Urinary bladder (tissue), 4 donors: ENCODE measurements around the gene DLG1. TPM values are rescaled to one million over a fixed set of nuclear protein-coding genes. Genes with fewer than 3 reads are reported as not detected.

Experiments
- DNase-seq: peaks from one replicate; pipeline ENCODE4 v3.0.0-alpha.2; 2015; ENCODE audit errors: extremely low spot score
- H3K27ac ChIP-seq: one replicate; pipeline ENCODE4 v1.5.1; 2013; ENCODE audit warnings: low read depth, mild to moderate bottlenecking, moderate library complexity
- H3K36me3 ChIP-seq: one replicate; pipeline ENCODE4 v1.6.1; 2013; ENCODE audit warnings: mild to moderate bottlenecking, moderate library complexity; ENCODE audit not compliant: insufficient read depth
- H3K4me1 ChIP-seq: one replicate; pipeline ENCODE4 v1.6.1; 2013; ENCODE audit warnings: mild to moderate bottlenecking, moderate library complexity; ENCODE audit not compliant: insufficient read depth
- H3K4me3 ChIP-seq: one replicate; pipeline ENCODE4 v1.5.1; 2013; ENCODE audit warnings: low read depth, low read length
- WGBS: extraction: QIAGEN DNeasy Blood & Tissue Kit; methylation state at CpG from one replicate; pipeline ENCODE4 v1.1.7; 2013; 5-methylcytosine and 5-hydroxymethylcytosine counted together
- polyA plus RNA-seq: library from polyadenylated mRNA; stranded (reverse); fragments of 200-250 nt; gene quantifications from one replicate; pipeline ENCODE4 v1.2.3, GENCODE V29; 2013
- total RNA-seq: library from RNA; depleted of rRNA; stranded (reverse); fragments of >200 nt; gene quantifications from one replicate; pipeline ENCODE4 v1.2.3, GENCODE V29; 2014
- donor health status: healthy with polysubstance abuse.
- donor health status: healthy.

DLG1 gene
- total and polyA plus RNA-seq, 2 donors, result 27.5 to 163 TPM

- no peak overlapping the region for H3K27ac ChIP-seq
- H3K4me1 ChIP-seq, result no peaks in the 10 kb centered on the region
- 87% methylated on average over 7 of the region's 7 CpGs for WGBS
- H3K36me3 ChIP-seq, result no peaks in the 10 kb centered on the region
- no peak for DNase-seq
- H3K4me3 ChIP-seq, result no peak overlapping the region
Observed at GRCh38 chr3:197306374-197307086, 8.1 kb upstream of the DLG1 start.

DNA sequence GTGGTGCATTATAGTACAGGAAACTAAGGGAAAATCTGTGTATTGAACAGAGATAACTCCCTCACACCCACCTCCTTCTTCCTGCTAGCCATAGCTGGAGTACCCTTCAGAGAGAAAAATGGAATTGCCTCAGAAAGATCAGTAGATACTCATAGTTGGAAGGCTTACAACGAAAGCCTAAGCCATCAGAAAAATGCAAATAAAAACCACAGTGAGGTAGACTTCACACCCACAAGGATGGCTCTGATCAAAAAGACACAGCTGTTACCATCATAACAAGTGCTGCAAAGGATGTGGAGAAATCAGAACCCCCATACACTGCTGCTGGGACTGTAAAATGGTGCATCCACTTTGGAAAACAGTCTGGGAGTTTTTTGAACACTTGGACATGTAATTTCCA, 7.4 kb upstream of the DLG1 start:
- Histone ChIP-seq H3K4me3 (no peak overlapping the region), H3K36me3 (no peaks in the 10 kb centered on the region), H3K27ac (no peak overlapping the region), H3K4me1 (no peaks in the 10 kb centered on the region)
- 36% methylated on average over 1 of the region's 1 CpG for WGBS
- no peak for DNase-seq

DNA sequence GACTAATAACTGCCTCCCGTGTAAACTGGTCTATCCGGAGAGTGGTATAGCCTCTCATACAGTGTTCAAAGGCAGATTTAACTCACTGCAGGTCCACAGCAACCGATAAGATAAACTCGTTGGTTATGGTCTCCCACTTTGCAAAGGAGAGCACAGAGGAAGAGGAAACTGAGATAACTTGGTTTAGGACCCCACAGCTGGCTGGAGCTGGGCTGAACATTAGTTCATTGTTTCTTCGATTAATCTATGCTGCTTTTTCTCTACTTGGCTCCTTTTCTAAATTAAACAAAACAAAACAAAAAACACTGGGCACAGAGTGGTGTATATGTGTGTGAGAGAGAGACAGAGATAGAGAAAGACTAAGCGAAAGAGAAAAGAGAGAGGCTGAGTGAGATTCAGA, 5.0 kb upstream of the DLG1 start:
- no peak for DNase-seq
- Histone ChIP-seq H3K4me1 (no peaks in the 10 kb centered on the region), H3K36me3 (no peaks in the 10 kb centered on the region), H3K27ac (no peak overlapping the region), H3K4me3 (no peak overlapping the region)
- WGBS, result 78% methylated on average over 6 of the region's 6 CpGs

- H3K4me1 ChIP-seq, result no peaks in the 10 kb centered on the region
- no peak for DNase-seq
- WGBS, result 83% methylated on average over 3 of the region's 3 CpGs
- H3K27ac ChIP-seq, result no peak overlapping the region
- H3K4me3 ChIP-seq, result no peak overlapping the region
- no peaks in the 10 kb centered on the region for H3K36me3 ChIP-seq
Observed at GRCh38 chr3:197302696-197303341, 4.4 kb upstream of the DLG1 start.

DNA sequence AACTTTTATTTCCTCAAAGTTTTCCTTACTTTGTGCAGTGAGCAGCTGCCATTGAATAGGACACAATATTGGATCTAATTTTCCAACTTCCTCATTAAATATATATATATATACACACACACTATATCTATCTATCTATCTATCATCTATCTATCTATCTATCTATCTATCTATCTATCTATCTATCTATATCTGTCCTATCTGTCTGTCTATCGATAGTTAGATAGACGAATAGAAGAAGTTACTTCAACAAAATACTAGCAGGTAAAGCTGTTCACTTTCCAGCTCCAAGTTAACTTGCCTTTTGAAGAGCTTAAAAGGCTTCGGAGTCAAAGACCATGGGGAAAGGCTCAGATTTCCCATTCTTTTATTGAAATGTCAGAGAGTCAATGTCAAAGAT, 3.6 kb upstream of the DLG1 start:
- Histone ChIP-seq H3K4me1 (no peaks in the 10 kb centered on the region), H3K4me3 (no peak overlapping the region), H3K36me3 (no peaks in the 10 kb centered on the region), H3K27ac (no peak overlapping the region)
- WGBS, result 93% methylated on average over 3 of the region's 3 CpGs
- DNase-seq, result no peak

- no peaks in the 10 kb centered on the region for H3K36me3 ChIP-seq
- no peak for DNase-seq
- no peak overlapping the region for H3K27ac ChIP-seq
- no peak overlapping the region for H3K4me3 ChIP-seq
- 79% methylated on average over 7 of the region's 7 CpGs for WGBS
- no peaks in the 10 kb centered on the region for H3K4me1 ChIP-seq
Observed at GRCh38 chr3:197300361-197300760, 1.9 kb upstream of the DLG1 start.

GRCh38 chr3:197298945-197299854, 788 bp upstream of the DLG1 start:
- WGBS, result 10% methylated on average over 42 of the region's 42 CpGs
- Histone ChIP-seq H3K4me3 (peak overlapping the region; percentile 97), H3K4me1 (no peaks in the 10 kb centered on the region), H3K27ac (no peak overlapping the region), H3K36me3 (peaks cover 1% of the 10 kb centered on the region)
- no peak for DNase-seq

DNA sequence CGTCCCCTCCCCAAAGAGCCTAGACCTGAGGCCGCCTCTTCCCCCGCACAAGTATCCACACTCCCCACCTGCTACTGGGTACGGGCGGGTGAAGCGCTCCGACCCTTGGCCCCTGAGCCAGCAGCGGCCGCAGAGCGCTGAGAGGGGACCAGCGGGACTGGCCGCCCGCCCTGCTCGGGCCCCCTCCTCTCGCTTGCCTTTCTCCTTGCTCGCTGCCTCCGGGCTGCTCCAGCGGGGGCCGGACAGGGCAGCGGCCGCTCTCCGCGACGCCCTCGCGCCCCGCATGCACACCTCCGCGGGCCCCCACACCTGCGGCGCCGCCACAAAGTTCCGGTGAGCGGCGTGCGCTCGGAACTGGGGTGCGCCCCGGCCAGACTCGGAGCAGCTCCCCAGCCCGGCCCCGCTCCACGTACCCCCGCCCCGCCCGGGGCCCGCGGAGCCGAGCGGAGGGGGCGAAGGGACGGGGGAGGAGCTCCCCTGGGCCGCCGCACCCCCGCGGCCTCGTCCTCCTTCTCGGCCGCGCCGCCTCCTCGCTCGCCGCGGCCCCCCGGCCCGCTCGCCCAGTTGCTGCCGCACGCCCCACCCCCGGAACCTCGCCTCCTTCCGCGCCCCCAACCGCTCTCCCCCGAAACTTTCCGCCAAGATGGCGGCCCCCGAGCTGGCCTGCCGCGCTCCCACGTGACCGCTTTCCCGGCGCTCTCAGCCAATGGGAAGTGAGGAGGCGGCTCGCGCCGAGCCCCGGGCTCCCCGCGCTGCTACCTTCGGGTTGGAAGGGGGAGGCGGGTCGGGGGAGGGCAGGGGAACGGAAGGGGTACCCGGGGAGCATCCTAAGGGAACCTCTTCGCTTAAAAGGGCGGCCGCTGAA, 704 bp downstream of the DLG1 start:
- Histone ChIP-seq H3K4me1 (no peaks in the 10 kb centered on the region), H3K4me3 (peak overlapping the region; percentile 97), H3K27ac (peak overlapping the region; percentile 91), H3K36me3 (peaks cover 1% of the 10 kb centered on the region)
- DNase-seq, result peak; percentile 74
- WGBS, result under 1% methylated on average over 100 of the region's 100 CpGs

DNA sequence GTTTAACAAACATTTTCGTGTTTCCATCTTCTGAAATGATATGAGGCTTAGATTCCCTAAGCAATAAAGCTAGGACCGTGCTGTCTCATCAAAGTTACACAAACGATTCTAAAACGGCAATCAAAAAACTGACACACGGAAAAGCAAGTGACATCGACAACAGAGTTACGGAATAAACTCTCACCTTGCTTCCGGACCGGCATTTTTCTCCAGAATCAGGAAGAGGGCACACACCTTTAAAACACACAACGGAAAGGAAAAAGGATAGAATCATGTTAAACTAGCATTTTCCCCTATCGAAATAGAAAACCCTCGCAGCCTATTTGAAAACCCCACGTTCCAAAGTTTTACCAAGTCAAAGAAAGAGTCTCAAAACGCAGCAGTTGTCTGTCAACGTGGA, 1.4 kb downstream of the DLG1 start:
- Histone ChIP-seq H3K4me1 (no peaks in the 10 kb centered on the region), H3K27ac (peak overlapping the region; percentile 91), H3K36me3 (peaks cover 1% of the 10 kb centered on the region), H3K4me3 (peak overlapping the region; percentile 97)
- WGBS, result 1% methylated on average over 15 of the region's 15 CpGs
- no peak for DNase-seq

DNA sequence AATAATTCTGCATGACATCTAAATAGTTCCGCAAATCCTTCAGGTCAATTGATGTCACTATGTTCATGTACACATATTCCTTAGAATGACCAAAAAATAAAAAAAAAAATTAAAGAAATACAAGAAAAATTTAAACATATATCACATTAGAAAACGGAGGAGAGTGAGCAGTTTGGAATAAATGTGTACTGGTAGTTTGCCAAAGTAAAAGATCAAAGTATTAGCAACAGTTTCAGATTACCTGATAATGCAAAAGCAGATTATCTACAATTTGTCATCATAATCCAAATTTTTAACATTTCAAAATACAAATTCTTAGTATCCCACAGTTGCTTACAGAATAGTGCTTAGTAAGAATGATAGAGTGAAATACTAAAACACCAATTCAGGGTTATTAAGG, 1.9 kb downstream of the DLG1 start:
- WGBS, result 58% methylated on average over 2 of the region's 2 CpGs
- no peak for DNase-seq
- peaks cover 1% of the 10 kb centered on the region for H3K36me3 ChIP-seq
- H3K27ac ChIP-seq, result no peak overlapping the region
- no peaks in the 10 kb centered on the region for H3K4me1 ChIP-seq
- peak overlapping the region; percentile 97 for H3K4me3 ChIP-seq

DNA sequence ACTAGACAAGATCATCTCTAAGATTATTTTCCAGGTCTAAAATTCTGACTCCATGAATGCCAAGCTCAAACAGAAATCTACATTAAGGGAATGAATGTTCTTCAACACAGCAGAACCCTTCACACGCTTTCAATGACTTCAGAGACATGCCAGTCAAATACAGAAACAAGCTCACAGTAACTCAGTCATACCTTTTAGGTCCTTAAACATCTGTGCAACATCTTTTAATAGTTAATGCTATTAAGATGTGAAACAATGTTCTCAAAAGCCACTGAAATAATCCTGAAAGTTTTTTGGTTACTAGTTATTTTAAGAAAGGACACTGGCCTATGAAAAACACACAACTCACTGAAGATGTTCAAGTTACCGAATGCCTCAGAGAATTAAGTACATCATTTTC, 2.5 kb downstream of the DLG1 start:
- H3K27ac ChIP-seq, result no peak overlapping the region
- no peak for DNase-seq
- no peak overlapping the region for H3K4me3 ChIP-seq
- peaks cover 1% of the 10 kb centered on the region for H3K36me3 ChIP-seq
- WGBS, result 74% methylated on average over 2 of the region's 2 CpGs
- H3K4me1 ChIP-seq, result no peaks in the 10 kb centered on the region

DNA sequence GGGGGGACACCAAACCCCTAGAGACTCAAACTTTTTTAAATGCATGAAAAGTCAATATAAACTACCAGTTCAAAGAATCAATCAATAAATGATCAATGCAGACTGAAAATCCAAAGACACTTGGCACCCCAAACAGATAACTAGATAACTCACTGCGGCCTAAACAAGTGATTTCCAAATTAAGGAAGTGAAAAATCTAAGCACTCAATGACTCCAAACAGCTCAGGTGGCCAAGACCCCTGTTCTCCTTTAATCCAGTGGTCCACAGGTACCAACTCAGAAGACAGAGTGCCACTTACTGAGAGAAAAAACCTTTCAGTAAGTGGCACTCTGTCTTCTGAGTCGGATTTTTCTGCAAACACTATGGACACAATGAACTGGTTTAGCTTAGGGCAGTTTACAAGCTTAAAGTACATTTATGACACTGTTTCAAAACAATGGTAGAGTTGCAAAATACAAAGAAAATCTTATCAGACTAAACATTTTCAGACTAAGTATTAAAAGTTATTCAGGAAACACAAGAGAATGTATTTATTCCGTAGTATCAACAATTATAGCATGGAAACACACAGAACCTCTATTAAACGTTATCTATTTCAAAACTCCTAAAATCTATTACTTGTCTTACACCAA, 4.7 kb downstream of the DLG1 start:
- no peak for DNase-seq
- WGBS, result 74% methylated on average over 4 of the region's 4 CpGs
- Histone ChIP-seq H3K27ac (no peak overlapping the region), H3K4me1 (no peaks in the 10 kb centered on the region), H3K36me3 (peaks cover 5% of the 10 kb centered on the region), H3K4me3 (no peak overlapping the region)

DNA sequence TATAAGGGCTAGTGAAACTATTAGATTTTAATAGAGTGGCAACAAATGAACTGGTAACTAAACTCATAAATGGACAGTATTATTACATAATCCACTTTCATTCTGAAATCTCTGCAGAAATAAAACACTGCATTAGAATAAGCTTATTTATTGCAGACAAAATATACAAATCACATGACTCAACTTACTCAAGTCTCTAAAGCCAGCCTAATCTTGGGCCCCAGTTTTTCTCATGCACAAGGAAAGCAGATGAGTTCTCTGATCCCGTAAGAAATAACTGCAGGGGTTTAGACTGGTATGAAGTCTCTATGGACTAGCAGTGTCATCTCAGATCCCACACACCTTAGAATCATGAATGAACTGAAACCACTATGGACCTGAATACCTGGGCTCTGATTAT, 5.8 kb downstream of the DLG1 start:
- no peak for DNase-seq
- Histone ChIP-seq H3K4me1 (no peaks in the 10 kb centered on the region), H3K36me3 (peaks cover 5% of the 10 kb centered on the region), H3K27ac (no peak overlapping the region), H3K4me3 (no peak overlapping the region)
- 75% methylated on average over 1 of the region's 1 CpG for WGBS
